Epidermal melanocyte (primary cell): Measurements from ENCODE around the gene AGO4.
"Not testable (repeated sequence)": the region's sequence is repeated elsewhere in the genome, so short reads cannot be mapped to it uniquely, and the experiment has no call there.

ENCODE experiments used
- DNase-seq: peaks from one replicate; pipeline ENCODE4 v3.0.0; 2011; ENCODE audit warnings: low spot score; ENCODE audit not compliant: insufficient read length

Gene AGO4

DNA sequence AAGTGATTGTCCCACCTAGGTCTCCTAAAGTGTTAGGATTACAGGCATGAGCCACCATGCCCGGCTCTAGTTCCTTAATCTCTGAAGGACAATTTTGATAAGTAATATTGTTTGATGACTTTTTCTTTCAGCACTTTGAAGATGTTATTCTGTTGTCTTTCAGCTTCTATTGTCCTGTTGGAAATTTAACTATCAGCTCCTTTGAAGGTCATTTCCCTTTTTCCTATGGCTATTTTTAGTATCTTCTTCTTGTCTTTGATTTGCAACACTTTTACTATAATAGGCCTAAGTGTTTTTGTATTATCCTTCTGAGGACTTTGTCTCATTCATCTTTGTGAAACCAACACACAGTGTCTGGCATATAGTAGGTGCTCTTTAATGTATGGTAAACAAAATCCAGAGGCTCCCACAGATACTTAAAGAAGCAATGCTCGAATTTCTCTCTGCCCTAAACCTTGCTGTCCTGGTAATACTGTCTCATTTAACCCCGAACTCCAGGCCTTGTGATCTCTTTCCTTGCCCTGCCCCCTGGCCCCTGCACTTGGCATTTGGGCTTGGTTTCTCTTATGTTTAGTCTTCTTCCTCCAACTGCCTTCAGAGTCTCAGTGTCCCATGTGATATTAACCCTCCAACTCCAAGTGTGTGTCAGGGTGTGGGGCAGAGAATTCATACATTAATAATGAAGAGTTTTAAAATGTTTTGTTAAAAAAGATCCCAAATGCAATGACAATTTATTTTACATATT lies 56.2 kb downstream of the AGO4 start:
- DNase-seq: no peak

DNA sequence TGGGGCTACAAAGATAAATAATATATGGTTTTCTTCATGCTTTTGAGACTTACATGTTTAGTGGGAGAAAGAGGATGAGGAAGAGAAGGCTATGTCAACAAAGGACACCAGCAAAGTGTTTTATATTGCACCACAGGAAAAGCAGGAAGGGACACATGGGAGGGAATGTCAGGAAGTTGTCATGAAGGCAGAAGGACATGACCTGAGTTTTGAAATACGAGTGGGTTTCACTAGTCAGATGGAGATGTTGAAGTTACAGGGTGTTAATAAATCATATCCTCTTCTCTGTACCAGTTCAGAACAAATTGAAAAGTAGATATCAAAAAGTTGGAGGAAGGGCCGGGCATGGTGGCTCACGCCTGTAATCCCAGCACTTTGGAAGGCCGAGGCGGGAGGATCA lies 57.0 kb downstream of the AGO4 start:
- DNase-seq: no peak

DNA sequence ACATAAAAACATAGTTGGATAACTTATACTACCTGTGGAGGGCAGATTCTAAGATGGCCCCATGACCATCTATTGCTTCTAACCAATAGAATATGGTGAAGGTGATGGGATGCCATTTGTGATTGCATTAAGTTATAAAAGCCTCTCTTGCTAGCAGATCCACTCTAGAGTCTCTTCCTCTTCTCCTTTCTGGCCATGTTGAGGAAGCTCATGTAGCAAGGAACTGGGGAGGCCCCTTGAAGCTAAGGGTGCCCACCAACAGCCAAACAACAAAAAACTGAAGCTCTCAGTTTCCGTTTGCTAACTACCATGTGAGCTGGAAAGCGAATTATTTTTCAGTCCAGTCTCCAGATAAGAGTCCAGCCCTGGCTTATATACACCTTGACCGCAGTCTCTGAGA lies 59.2 kb downstream of the AGO4 start:
- DNase-seq: no peak

DNA sequence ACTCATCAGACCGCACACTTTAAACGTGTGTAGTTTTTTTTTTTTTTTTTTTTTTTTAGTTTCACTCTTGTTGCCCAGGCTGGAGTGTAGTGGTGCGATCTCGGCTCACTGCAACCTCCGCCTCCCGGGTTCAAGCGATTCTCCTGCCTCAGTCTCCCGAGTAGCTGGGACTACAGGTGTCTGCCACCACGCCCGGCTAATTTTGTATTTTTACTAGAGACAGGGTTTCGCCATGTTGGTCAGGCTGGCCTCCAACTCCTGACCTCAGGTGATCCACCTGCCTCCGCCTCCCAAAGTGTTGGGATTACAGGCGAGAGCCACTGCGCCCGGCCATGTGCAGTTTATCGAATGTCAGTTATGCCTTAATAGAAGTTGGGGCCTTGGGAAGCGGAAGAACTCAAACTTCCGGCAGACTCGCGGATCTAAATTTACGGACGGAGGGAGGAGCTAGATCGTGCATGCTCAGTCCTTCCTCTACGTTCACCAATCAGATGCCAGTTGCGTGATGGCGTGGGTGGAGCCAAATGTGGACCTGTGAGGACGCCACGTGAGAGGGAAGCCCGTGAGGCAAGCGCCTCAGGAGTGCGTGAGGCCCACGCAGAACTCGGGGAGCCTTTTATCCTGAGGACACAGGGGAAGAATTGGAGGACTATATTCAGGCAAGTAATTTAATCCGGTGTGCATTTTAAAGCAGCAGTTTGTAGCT lies 61.6 kb downstream of the AGO4 start:
- DNase-seq: not testable (repeated sequence)

DNA sequence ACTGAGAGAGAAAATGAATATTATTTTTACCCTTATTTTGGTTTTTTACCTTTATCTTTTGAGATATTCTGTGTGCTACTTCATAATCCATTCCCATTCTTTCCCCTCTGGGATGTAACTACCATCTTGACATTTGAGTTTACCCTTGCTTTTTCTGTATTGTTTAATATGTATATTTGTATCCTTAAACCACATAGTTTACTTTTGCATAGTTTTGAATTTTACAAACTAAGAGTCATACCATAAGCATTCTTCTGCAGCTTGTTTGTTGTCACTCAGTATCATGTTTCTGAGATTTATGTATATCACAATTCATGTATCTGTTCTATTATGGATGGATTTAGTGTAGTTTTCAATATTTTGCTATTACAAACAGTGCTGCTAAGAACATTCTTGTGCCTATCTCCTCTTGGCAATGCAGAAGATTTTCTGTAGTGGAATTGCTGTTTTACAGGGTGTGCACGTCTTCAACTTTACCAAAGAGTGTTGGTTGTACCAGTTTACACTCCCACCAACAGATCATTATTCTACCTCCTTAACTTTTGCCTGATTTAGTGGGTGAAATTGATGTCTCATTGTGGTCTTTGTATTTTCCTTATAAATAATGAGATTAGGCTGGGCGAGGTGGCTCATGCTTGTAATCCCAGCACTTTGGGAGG lies 63.0 kb downstream of the AGO4 start:
- DNase-seq: no peak

DNA sequence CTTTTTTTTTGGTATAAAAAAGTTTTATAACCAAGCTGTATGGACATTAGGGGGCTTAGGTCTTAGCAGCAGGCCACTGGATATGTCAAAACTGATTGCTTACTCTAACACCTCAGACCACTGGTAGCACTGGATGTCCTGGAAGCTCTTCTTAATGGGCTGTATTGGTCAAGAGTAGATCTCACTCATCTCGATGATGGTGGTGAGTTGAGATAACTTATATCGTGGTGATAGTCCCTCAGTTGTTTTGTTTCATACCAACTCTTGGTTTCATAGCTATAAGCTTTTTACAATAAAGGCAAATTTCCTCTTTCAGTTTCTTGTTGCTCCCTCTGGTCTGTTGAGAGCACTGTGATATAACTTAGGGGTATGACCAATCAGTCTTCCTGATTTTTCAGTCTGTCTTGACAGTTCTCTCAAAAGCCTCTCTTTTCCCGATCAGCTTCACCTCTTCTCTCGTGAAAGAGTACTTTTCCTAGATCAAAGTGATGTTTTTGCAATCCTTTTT lies 65.5 kb downstream of the AGO4 start:
- DNase-seq: no peak

DNA sequence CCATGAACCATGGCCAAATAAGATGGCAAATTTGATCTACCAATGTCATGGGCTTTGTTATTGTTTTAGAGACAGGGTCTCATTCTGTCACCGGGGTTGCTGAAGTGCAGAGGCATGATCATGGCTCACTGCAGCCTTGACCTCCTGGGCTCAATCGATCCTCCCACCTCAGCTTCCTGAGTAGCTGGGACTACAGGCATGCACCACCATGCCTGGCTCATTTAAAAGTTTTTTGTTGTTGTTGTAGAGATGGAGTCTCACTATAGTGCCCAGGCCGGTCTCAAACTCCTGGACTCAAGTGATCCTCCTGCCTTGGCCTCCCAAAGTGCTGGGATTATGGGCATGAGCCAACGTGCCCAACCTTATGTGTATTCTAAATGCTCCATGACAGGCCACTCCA lies 66.3 kb downstream of the AGO4 start:
- DNase-seq: not testable (repeated sequence)

DNA sequence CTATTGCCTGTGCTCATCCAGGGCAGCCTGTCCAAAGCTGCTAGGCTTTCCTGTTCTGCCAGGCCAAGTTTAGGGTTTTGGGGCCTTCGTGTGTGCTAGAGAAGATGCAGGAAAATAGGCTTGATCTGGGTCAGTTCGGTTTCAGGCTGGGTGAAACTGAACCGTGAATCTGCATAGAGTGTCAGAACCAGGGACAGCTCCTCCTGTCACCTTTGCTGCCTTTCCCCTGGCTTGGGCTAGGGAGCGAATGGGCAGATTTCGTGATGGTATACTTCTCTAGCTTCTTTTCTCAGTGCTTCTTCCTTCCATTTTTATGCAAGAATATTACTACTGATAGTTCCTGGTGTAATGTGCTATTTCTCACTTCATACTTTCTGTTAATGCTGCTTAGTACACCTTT lies 69.2 kb downstream of the AGO4 start:
- no peak for DNase-seq

DNA sequence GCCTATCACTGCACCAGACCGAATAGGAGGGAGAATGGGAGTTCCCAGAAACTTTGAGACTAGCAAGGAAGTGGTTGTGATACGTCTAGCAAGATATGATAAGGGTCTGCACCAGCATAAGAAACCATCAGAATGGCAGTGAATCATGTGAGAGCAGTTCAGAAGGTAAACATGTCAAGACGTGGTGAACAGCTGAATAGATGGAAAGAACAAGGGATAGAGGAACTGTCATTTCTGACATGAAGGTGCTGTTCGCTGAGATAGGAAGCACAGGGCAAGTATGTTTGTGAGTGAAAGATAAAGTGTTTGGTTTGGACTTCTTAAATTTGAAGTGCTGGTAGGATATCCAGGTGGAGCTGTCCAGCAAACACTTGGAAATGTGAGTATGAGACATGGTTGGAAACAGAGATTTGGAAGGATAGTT lies 74.0 kb downstream of the AGO4 start:
- DNase-seq: no peak

DNA sequence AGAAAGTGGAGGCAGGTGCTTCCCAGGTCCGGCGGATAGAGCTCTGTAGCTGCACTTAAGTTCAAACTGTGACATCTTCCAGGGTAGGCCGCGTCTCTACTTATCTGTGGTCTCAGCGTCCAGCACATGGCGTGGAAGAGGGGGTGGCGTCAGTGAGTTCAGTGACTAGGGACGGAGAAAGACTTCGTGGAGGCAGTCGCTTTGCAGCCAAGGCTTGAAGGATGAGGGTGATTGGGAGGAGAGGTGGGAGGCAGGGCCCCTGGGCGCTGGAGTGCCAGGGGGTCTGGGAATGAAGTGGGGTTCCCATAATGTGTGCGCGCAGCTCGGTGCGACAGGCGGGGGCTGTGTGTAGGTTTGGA lies 74.7 kb downstream of the AGO4 start:
- DNase-seq: no peak

DNA sequence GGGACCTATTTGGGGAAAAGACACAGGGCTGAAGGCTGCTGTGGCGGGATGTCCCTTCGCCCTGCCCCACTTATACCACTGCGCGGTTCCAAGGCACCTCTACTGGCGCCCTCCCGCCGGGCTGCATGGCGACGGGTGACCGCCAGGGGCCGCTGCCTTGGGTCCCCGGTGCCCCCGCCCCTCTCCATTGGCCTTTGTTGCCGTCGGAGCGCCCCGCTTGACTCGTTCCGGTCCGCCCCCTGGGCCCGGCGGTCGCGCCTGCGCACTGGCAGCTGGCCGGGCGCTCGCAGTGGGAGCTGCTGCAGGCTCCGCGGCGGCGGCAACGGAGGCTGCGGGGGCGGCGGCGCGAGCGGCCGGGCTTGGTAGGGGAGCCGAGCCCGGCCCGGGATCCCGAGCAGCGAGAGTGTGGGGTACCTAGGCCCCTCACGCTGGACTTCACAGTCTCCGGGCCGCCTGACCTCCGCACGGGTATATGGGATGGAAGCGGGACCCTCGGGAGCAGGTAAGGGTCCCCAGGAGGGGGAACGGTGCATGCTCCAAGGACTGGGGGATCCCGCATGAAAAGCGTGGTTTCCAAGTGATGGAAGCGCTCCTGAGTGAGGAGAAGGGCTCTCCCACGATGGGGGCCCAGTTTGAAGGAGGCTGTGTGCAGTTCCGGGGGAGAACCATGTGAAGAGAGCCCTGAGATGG lies 75.3 kb downstream of the AGO4 start, which contains the start of gene AGO1:
AGO1 (plus strand) TSS at position 265 of the 690 bp plus-strand sequence; CDS start at position 478, 213 bp downstream.
- DNase-seq: peak; percentile 98

DNA sequence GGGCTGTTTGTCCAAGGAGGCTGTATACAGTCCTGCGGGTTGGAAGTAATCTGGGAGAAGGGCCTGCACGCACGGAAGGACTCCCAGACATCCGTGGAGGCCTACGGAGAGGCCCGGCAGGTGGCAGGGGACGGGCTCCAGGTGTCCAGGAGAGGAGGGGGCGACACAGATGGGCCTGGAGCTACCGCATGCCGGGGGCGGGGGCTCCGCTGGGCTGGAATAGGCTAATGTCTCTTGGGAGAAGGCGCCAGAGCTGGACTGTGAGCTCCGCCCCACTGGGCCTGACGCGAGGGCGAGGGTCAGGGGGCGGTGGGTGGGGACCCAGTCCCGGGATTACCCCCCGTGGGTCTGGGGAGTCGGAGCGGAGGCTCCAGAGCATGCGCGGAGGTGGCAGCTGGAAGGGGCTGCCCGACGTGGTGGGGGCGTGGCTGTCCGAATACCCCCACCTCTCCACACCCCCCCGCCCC lies 75.9 kb downstream of the AGO4 start:
- peak; percentile 42 for DNase-seq

DNA sequence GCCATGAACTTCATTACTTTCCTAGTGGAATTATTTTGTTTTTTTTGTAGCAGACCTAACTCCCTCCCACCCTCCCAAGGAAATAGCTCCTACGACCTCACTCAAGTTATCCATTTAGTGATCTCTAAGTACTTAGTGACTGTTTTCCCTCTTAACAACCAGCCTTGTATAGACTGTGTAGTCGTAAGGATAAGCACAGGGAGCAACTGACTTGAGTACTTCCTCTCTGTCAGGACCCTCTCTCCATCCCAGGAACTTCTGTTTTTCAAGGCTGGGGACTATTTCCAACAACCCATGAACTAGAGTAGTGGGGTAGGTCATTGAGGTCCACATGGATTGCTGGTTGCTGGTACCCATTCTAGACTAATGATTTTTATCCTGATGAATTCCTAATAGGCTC lies 77.1 kb downstream of the AGO4 start:
- DNase-seq: no peak

DNA sequence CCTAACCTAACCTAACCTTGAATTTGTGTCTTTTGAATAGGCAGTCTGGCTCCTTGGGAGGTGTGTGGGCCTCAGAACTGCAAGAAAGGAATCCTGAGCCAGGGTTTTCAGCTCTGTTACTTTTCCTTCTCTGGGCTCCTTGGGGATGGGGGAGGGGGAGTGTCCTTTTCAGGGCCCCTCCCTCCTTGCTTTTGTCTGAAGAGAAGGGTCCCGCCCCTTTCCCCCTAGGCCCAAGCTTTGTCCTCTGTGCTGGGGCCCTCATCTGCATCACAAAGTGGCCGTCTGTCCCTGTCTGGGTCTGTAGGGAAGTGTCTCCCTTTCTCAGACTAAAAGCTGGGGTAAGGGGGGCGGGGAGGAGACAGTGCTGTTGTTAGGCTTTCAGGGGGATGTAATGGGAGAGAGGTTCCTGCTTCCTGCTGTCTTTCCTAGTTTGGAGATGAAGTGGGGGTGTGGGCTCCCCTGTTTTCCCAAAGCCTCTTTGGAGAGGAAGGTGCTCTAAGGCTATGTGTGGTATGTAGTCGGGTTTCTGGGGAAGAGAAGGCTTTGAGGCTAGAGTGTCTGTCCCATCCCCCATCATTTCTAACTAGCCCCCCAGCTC lies 78.2 kb downstream of the AGO4 start:
- DNase-seq: no peak

DNA sequence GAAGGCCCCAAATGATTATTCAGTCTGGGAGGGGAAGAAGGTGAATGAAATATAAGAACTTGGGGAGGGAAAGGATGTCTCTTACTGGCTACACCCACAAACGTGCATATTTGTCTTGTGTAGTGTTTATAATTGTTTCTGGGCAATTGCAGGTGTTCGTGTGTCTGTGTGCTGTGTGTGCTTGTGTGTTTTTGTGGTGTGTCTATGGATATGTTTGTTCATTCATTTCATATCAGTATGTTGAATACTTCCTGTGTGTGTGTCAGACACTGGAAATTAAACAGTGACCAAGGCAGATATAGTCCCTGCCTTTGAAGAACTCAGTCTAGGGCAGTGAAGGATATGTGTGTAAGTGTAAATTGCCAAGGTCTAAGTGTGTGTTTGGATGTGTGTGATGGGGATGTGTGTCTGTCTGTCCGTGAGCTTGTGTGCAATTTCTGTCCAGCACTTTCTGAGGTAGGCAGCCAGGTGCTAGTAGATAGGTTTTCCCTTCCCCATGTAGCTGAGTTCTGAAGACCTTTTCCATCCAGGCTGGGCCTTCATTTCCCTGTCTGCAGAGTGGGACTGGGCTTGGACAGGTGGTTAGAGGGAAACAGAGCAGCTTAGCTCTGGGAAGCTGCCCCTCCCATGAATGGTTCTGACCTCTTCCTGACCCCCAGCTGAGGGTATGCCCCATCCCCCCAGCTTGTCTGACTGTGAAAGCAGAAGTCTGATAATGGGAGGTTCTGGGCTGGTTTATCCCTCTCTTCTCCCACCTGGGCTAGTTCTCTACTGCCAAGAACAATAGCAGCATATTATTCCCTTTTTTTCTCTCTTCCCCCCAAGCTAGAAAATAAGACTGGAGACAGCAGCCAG lies 79.0 kb downstream of the AGO4 start:
- no peak for DNase-seq

DNA sequence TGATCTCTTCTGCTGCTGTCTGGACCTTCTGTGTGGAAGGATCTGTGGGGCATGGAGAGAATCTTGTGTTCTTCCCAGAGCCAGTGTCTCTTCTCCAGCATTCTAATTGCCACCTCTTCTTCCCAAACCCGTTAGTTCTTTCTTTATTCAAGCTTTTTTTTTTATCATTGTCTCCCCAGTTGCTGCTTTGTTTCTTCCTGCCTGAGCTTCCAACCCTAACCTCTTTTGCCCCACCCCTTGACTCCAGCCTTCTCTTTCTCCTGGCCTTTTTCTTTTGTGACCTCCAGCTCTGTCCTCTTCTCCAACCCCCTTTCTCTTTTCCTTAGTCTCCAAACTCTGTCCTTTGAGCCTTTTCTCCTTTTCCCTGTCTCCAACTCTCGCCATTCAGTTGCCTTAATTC lies 79.7 kb downstream of the AGO4 start:
- DNase-seq: no peak

DNA sequence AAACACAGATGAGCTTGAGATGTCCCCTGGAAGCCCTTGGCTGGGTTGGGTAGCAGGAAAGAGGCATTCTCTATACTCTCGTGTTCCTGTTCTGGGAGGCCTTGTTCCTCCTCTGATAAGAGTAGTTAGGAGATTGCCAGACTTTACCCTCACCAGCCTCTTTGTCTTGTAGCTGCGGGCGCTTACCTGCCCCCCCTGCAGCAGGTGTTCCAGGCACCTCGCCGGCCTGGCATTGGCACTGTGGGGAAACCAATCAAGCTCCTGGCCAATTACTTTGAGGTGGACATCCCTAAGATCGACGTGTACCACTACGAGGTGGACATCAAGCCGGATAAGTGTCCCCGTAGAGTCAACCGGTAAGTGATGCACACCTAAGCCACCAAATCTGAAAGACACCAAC lies 80.4 kb downstream of the AGO4 start:
- DNase-seq: no peak

DNA sequence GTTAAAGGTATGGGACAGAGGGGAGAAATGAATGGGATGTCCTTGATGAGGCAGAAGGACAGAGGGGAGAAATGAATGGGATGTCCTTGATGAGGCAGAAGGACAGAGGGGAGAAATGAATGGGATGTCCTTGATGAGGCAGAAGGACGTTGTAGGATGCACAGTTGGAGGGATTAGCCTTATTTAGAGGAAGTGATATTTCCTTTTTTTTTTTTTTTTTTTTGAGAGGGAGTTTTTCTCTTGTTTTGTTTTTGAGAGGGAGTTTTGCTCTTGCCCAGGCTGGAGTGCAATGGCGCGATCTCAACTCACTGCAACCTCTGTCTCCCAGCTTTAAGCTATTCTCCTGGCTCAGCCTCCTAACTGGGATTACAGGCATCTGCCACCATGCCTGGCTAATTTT lies 81.2 kb downstream of the AGO4 start:
- DNase-seq: not testable (repeated sequence)

DNA sequence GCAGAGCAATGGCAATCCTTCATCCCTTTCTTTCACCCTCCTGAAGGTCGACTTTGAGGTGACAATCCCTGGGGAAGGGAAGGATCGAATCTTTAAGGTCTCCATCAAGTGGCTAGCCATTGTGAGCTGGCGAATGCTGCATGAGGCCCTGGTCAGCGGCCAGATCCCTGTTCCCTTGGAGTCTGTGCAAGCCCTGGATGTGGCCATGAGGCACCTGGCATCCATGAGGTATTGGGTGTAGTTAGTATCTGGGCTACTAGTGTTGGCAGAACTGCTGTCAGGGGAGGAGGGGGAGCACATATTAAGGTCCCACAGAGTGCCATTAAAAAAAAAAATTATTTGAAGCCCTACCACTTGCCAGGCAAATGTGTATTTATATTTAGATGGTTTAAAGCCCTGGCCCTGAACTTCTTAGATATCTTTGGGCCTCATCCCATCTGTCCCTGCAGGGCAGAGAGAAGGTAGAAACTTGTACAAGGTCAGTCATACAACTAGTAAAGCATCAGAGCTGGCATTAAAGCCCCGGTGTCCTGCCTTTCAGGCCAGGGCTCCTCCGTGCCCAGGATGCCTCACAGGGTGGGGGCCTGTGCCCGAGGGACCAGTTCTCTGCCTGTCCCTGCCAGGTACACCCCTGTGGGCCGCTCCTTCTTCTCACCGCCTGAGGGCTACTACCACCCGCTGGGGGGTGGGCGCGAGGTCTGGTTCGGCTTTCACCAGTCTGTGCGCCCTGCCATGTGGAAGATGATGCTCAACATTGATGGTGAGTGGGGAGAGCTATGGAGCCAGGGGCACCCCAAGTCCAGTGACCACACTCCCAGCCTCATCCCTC lies 85.4 kb downstream of the AGO4 start:
- no peak for DNase-seq
